ENCODE data around the gene VAT1L. TPM values are rescaled to one million over a fixed set of nuclear protein-coding genes. Genes with fewer than 3 reads are reported as not detected.
A peak's percentile ranks its signal among the peaks of the same experiment; 100 is the strongest.

Gene VAT1L
- total RNA-seq, 1 donor: under 0.01 TPM

DNA sequence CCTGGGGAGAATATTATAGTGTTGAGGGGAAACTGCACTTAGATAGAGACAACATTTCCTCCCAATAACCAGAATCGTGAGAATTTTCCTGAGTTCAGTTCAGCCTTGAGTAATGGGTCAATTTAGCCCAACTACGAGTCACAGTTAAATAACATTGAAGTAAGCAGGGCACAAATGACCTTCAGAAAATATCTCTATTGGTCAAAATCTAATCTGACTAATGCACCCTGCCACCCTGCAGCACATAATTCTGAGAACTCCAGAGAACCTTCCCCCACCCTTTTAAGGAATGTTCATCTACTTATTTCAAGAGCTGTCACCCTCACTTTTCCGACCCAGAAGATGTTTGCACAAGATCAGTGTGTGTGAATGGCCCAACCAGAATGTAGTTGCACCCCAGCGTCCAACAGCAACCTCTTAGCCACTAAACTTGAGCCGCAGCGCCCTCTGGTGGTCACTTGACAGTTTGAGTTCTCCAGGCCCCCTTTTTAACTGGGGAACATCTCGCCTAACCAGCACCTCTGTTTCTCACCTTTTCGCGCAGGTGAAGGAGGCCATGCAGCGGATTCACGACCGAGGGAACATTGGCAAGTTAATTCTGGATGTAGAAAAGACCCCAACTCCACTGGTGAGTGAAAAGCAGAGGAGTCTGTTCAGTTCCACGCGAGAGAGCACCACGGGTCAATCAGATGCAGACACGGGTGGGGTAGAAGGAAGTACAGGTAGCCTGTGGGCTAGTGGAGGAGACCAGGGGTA, 183.1 kb downstream of the VAT1L start:
- peak; percentile 61 for DNase-seq (ENCODE audit: insufficient read length, low spot score, missing footprints)
- no peak overlapping the region for H3K27ac ChIP-seq (ENCODE audit: low read depth, low read length)

GRCh38 chr16:77972062-77972392, 183.7 kb downstream of the VAT1L start:
- TF ChIP-seq, protein P1, sequence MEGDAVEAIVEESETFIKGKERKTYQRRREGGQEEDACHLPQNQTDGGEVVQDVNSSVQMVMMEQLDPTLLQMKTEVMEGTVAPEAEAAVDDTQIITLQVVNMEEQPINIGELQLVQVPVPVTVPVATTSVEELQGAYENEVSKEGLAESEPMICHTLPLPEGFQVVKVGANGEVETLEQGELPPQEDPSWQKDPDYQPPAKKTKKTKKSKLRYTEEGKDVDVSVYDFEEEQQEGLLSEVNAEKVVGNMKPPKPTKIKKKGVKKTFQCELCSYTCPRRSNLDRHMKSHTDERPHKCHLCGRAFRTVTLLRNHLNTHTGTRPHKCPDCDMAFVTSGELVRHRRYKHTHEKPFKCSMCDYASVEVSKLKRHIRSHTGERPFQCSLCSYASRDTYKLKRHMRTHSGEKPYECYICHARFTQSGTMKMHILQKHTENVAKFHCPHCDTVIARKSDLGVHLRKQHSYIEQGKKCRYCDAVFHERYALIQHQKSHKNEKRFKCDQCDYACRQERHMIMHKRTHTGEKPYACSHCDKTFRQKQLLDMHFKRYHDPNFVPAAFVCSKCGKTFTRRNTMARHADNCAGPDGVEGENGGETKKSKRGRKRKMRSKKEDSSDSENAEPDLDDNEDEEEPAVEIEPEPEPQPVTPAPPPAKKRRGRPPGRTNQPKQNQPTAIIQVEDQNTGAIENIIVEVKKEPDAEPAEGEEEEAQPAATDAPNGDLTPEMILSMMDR (IDR thresholded peaks at IDR 0.05; ENCODE audit: extremely low read depth, low read depth, low read length): no peak
- H3K79me2 ChIP-seq (ENCODE audit: insufficient read depth, low read length): no peaks in the 10 kb centered on the region
- no peak overlapping the region for H2AFZ ChIP-seq (ENCODE audit: low read length)
- no peak overlapping the region for H3K4me3 ChIP-seq (ENCODE audit: insufficient read depth, low read length)
- H4K20me1 ChIP-seq (ENCODE audit: insufficient read depth, low read length): no peaks in the 10 kb centered on the region
- no peak overlapping the region for H3K4me2 ChIP-seq (ENCODE audit: insufficient read depth, low read length)
- peak; percentile 72 for DNase-seq (ENCODE audit: insufficient read length, low spot score, missing footprints)
- H3K9me3 ChIP-seq (ENCODE audit: low read depth, low read length): no peaks in the 10 kb centered on the region
- H3K27me3 ChIP-seq (ENCODE audit: insufficient read depth, low read length): no peaks in the 10 kb centered on the region
- no peaks in the 10 kb centered on the region for H3K36me3 ChIP-seq (ENCODE audit: insufficient read depth, low read length)
- no peak overlapping the region for H3K27ac ChIP-seq (ENCODE audit: low read depth, low read length)
- no peaks in the 10 kb centered on the region for H3K4me1 ChIP-seq (ENCODE audit: insufficient read depth, low read length)

More for the DNA sequence above, 183.1 kb downstream of the VAT1L start:
- Histone ChIP-seq H2AFZ (ENCODE audit: low read length) (no peak overlapping the region), H3K4me1 (ENCODE audit: insufficient read depth, low read length) (no peaks in the 10 kb centered on the region), H3K4me2 (ENCODE audit: insufficient read depth, low read length) (no peak overlapping the region), H3K9me3 (ENCODE audit: low read depth, low read length) (no peaks in the 10 kb centered on the region), H3K36me3 (ENCODE audit: insufficient read depth, low read length) (no peaks in the 10 kb centered on the region), H3K4me3 (ENCODE audit: insufficient read depth, low read length) (no peak overlapping the region), H3K79me2 (ENCODE audit: insufficient read depth, low read length) (no peaks in the 10 kb centered on the region), H4K20me1 (ENCODE audit: insufficient read depth, low read length) (no peaks in the 10 kb centered on the region), H3K27me3 (ENCODE audit: insufficient read depth, low read length) (no peaks in the 10 kb centered on the region)
- TF ChIP-seq, protein P1 (IDR thresholded peaks at IDR 0.05; ENCODE audit: extremely low read depth, low read depth, low read length): peak; percentile 75

- H3K27me3 ChIP-seq (ENCODE audit: insufficient read depth, low read length): no peaks in the 10 kb centered on the region
- no peaks in the 10 kb centered on the region for H3K9me3 ChIP-seq (ENCODE audit: low read depth, low read length)
- no peaks in the 10 kb centered on the region for H3K36me3 ChIP-seq (ENCODE audit: insufficient read depth, low read length)
- no peaks in the 10 kb centered on the region for H4K20me1 ChIP-seq (ENCODE audit: insufficient read depth, low read length)
- no peak for DNase-seq (ENCODE audit: insufficient read length, low spot score, missing footprints)
- H3K4me2 ChIP-seq (ENCODE audit: insufficient read depth, low read length): no peak overlapping the region
- H3K27ac ChIP-seq (ENCODE audit: low read depth, low read length): no peak overlapping the region
- H3K79me2 ChIP-seq (ENCODE audit: insufficient read depth, low read length): no peaks in the 10 kb centered on the region
- H3K4me1 ChIP-seq (ENCODE audit: insufficient read depth, low read length): no peaks in the 10 kb centered on the region
- TF ChIP-seq, protein P1 (IDR thresholded peaks at IDR 0.05; ENCODE audit: extremely low read depth, low read depth, low read length): no peak
- no peak overlapping the region for H2AFZ ChIP-seq (ENCODE audit: low read length)
- H3K4me3 ChIP-seq (ENCODE audit: insufficient read depth, low read length): no peak overlapping the region
Observed at GRCh38 chr16:77974883-77975282, 186.5 kb downstream of the VAT1L start.

GRCh38 chr16:77975942-77976341, 187.6 kb downstream of the VAT1L start:
- Histone ChIP-seq H3K4me2 (ENCODE audit: insufficient read depth, low read length) (no peak overlapping the region), H3K27me3 (ENCODE audit: insufficient read depth, low read length) (no peaks in the 10 kb centered on the region), H4K20me1 (ENCODE audit: insufficient read depth, low read length) (no peaks in the 10 kb centered on the region), H3K27ac (ENCODE audit: low read depth, low read length) (no peak overlapping the region), H3K79me2 (ENCODE audit: insufficient read depth, low read length) (no peaks in the 10 kb centered on the region), H3K36me3 (ENCODE audit: insufficient read depth, low read length) (no peaks in the 10 kb centered on the region), H3K4me1 (ENCODE audit: insufficient read depth, low read length) (no peaks in the 10 kb centered on the region), H3K4me3 (ENCODE audit: insufficient read depth, low read length) (no peak overlapping the region), H2AFZ (ENCODE audit: low read length) (no peak overlapping the region), H3K9me3 (ENCODE audit: low read depth, low read length) (no peaks in the 10 kb centered on the region)
- TF ChIP-seq, protein P1 (IDR thresholded peaks at IDR 0.05; ENCODE audit: extremely low read depth, low read depth, low read length): no peak
- DNase-seq (ENCODE audit: insufficient read length, low spot score, missing footprints): no peak
